H1 (cell line): Measurements from ENCODE around the gene ZNF610. TPM values are rescaled to one million over a fixed set of nuclear protein-coding genes. Genes with fewer than 3 reads are reported as not detected.

Experiments
- CTCF ChIA-PET: fragments of 300-600 bp; sonication (Branson Sonifier 250); formaldehyde crosslinking; loops from one replicate; lab custom pipeline; 2021; ENCODE audit not compliant: partially characterized antibody; lab: Charles Lee
- POLR2A ChIA-PET: fragments of 300-600 bp; sonication (Branson Sonifier 250); formaldehyde crosslinking; loops from one replicate; lab custom pipeline; 2021; ENCODE audit warnings: inconsistent platforms; ENCODE audit not compliant: partially characterized antibody; lab: Charles Lee
- DNase-seq, 2 experiments: peaks; one replicate each; pipeline versions ENCODE4 v3.0.0 to v3.0.0-alpha.2; 2010 to 2022; ENCODE audit warnings: low spot score in 2 of 2, low read depth in 1 of 2, mixed read lengths in 1 of 2
- FAIRE-seq: peaks from 2 replicates; lab custom pipeline; 2011; peaks lifted over from hg19 to GRCh38; lab: Jason Lieb, UNC
- H2AFZ ChIP-seq: 2 replicates; pipeline ENCODE4 v1.8.1; 2012; ENCODE audit warnings: low read length, inconsistent platforms
- H2AK5ac ChIP-seq: 2 replicates; pipeline ENCODE4 v1.6.1; 2013; ENCODE audit warnings: low read depth, low read length
- H2BK120ac ChIP-seq: replicated peaks from 2 replicates; pipeline ENCODE3; 2013; ENCODE audit warnings: low read depth, low read length, inconsistent platforms
- H2BK12ac ChIP-seq: 2 replicates; pipeline ENCODE4 v1.6.1; 2013; ENCODE audit warnings: low read depth, low read length
- H2BK15ac ChIP-seq: 2 replicates; pipeline ENCODE4 v1.6.1; 2013; ENCODE audit warnings: low read length
- H2BK20ac ChIP-seq: 2 replicates; pipeline ENCODE4 v1.6.1; 2013; ENCODE audit warnings: low read length
- H2BK5ac ChIP-seq: 2 replicates; pipeline ENCODE4 v1.6.1; 2013; ENCODE audit warnings: low read depth, low read length
- H3K14ac ChIP-seq: 2 replicates; pipeline ENCODE4 v1.6.1; 2013; ENCODE audit warnings: inconsistent platforms; ENCODE audit not compliant: insufficient read length
- H3K18ac ChIP-seq: 2 replicates; pipeline ENCODE4 v1.6.1; 2013; ENCODE audit warnings: low read length; ENCODE audit errors: extremely low read depth
- H3K23ac ChIP-seq: 2 replicates; pipeline ENCODE4 v1.6.1; 2013; ENCODE audit warnings: inconsistent platforms; ENCODE audit not compliant: insufficient read length
- H3K23me2 ChIP-seq: 2 replicates; pipeline ENCODE4 v1.6.1; 2013; ENCODE audit warnings: low read depth, low read length
- H3K27ac ChIP-seq: 2 replicates; pipeline ENCODE4 v1.6.1; 2011; ENCODE audit warnings: low read depth, low read length, inconsistent platforms
- H3K27me3 ChIP-seq, 4 experiments: replicated peaks in 1 of 4; 1 replicate in 1 of 4; 2 replicates in 3 of 4; pipeline versions ENCODE4 v1.6.1 to v1.8.1; 2011 to 2013; ENCODE audit warnings: low read length in 3 of 4, mild to moderate bottlenecking in 3 of 4, inconsistent platforms in 2 of 4, mixed read lengths in 2 of 4, moderate library complexity in 1 of 4; ENCODE audit not compliant: control insufficient read depth in 3 of 4, insufficient read depth in 3 of 4; ENCODE audit errors: extremely low read depth in 1 of 4
- H3K36me3 ChIP-seq, 4 experiments: 2 replicates each; pipeline versions ENCODE4 v1.6.1 to v1.8.1; 2011 to 2013; ENCODE audit warnings: mild to moderate bottlenecking in 4 of 4, low read length in 3 of 4, moderate library complexity in 2 of 4, control low read depth in 1 of 4, inconsistent platforms in 1 of 4; ENCODE audit not compliant: insufficient read depth in 4 of 4, control insufficient read depth in 2 of 4
- H3K4ac ChIP-seq: replicated peaks from 2 replicates; pipeline ENCODE3; 2013; ENCODE audit warnings: low read length, low read depth, mixed read lengths, inconsistent platforms; ENCODE audit not compliant: insufficient read length
- H3K4me1 ChIP-seq, 4 experiments: replicated peaks in 1 of 4; 1 replicate in 1 of 4; 2 replicates in 3 of 4; pipeline versions ENCODE4 v1.6.1 to v1.8.1; 2011 to 2013; ENCODE audit warnings: low read length in 3 of 4, inconsistent platforms in 2 of 4, mixed read lengths in 1 of 4; ENCODE audit not compliant: insufficient read depth in 4 of 4, control insufficient read depth in 3 of 4
- H3K4me2 ChIP-seq, 2 experiments: 2 replicates each; pipeline versions ENCODE4 v1.6.1 to v1.8.1; 2011 to 2013; ENCODE audit warnings: low read depth in 2 of 2, low read length in 2 of 2, control low read depth in 1 of 2, inconsistent platforms in 1 of 2, mild to moderate bottlenecking in 1 of 2; ENCODE audit not compliant: insufficient read depth in 1 of 2
- H3K4me3 ChIP-seq, 4 experiments: fragments of 200-600, 300-600 bp in 1 of 4; sonication (generic), shearing (Covaris generic), sonication (Bioruptor Twin) in 1 of 4; 2 replicates each; pipeline versions ENCODE4 v1.5.1 to v1.8.1; 2011 to 2016; ENCODE audit warnings: low read length in 4 of 4, low read depth in 3 of 4, control low read depth in 2 of 4, inconsistent platforms in 2 of 4, mild to moderate bottlenecking in 2 of 4, mixed read lengths in 1 of 4, moderate library complexity in 1 of 4; ENCODE audit not compliant: insufficient read depth in 2 of 4; ENCODE audit errors: extremely low read depth in 1 of 4
- H3K56ac ChIP-seq: replicated peaks from 2 replicates; pipeline ENCODE3; 2013; ENCODE audit warnings: low read depth, mild to moderate bottlenecking, mixed read lengths, low read length, inconsistent platforms; ENCODE audit not compliant: insufficient read length
- H3K79me1 ChIP-seq: 2 replicates; pipeline ENCODE4 v1.6.1; 2013; ENCODE audit warnings: low read depth, low read length, control low read depth
- H3K79me2 ChIP-seq, 2 experiments: 2 replicates each; pipeline versions ENCODE4 v1.6.1 to v1.8.1; 2012 to 2013; ENCODE audit warnings: low read length in 2 of 2, mild to moderate bottlenecking in 2 of 2, inconsistent platforms in 1 of 2; ENCODE audit not compliant: insufficient read depth in 2 of 2, control insufficient read depth in 1 of 2
- H3K9ac ChIP-seq, 4 experiments: replicated peaks in 1 of 4; 1 replicate in 1 of 4; 2 replicates in 3 of 4; pipeline versions ENCODE4 v1.6.1 to v1.8.1; 2011 to 2013; ENCODE audit warnings: low read depth in 3 of 4, low read length in 3 of 4, control low read depth in 2 of 4, mild to moderate bottlenecking in 2 of 4, moderate library complexity in 2 of 4, inconsistent platforms in 1 of 4; ENCODE audit errors: extremely low read depth in 1 of 4
- H3K9me3 ChIP-seq, 2 experiments: 2 replicates each; pipeline versions ENCODE4 v1.6.1 to v1.8.1; 2012 to 2013; ENCODE audit warnings: mild to moderate bottlenecking in 2 of 2, moderate library complexity in 2 of 2, control low read depth in 1 of 2, inconsistent platforms in 1 of 2, low read depth in 1 of 2, low read length in 1 of 2, mixed read lengths in 1 of 2; ENCODE audit not compliant: insufficient read depth in 2 of 2
- H4K20me1 ChIP-seq, 2 experiments: replicated peaks in 1 of 2; 2 replicates each; pipeline versions ENCODE3 to v1.8.1; 2011 to 2013; ENCODE audit warnings: inconsistent platforms in 2 of 2, low read length in 2 of 2, mild to moderate bottlenecking in 1 of 2; ENCODE audit not compliant: insufficient read depth in 2 of 2, control insufficient read depth in 1 of 2
- H4K5ac ChIP-seq: 2 replicates; pipeline ENCODE4 v1.6.1; 2013; ENCODE audit warnings: low read length, low read depth, mixed read lengths, inconsistent platforms; ENCODE audit not compliant: insufficient read length
- H4K8ac ChIP-seq: 2 replicates; pipeline ENCODE4 v1.8.0; 2013; ENCODE audit warnings: mild to moderate bottlenecking, moderate library complexity, low read length, inconsistent platforms; ENCODE audit not compliant: insufficient read depth; ENCODE audit errors: extremely low read depth
- H4K91ac ChIP-seq: replicated peaks from 2 replicates; pipeline ENCODE3; 2013; ENCODE audit warnings: low read length, mixed read lengths, inconsistent platforms; ENCODE audit not compliant: insufficient read length
- EP300 ChIP-seq, 2 experiments: IDR thresholded peaks; 1 replicate in 1 of 2; 2 replicates in 1 of 2; pipeline ENCODE4 v1.6.1; 2011 to 2012; ENCODE audit warnings: low read depth in 2 of 2, low read length in 2 of 2, mild to moderate bottlenecking in 2 of 2, borderline replicate concordance in 1 of 2, inconsistent platforms in 1 of 2, moderate library complexity in 1 of 2
- HDAC6 ChIP-seq: IDR thresholded peaks from one replicate; pipeline ENCODE4 v1.7.1; 2012; ENCODE audit warnings: low read depth, mild to moderate bottlenecking, inconsistent platforms, low read length, moderate library complexity
- JUN ChIP-seq: IDR thresholded peaks from 2 replicates; pipeline ENCODE4 v1.6.1; 2011; ENCODE audit warnings: low read depth, mild to moderate bottlenecking, improper control_type of control experiment, low read length
- KDM1A ChIP-seq: fragments of 200-600, 300-600 bp; sonication (generic); IDR thresholded peaks from 2 replicates; pipeline ENCODE4 v1.7.1; 2016; ENCODE audit warnings: mild to moderate bottlenecking, low read length, borderline replicate concordance
- SIN3A ChIP-seq, 2 experiments: IDR thresholded peaks in 1 of 2; conservative IDR thresholded peaks in 1 of 2; 2 replicates each; pipeline ENCODE4 v1.6.1; 2011 to 2012; ENCODE audit warnings: low read length in 2 of 2, improper control_type of control experiment in 1 of 2, low read depth in 1 of 2, mild to moderate bottlenecking in 1 of 2
- WGBS, 2 experiments: shearing (Covaris generic) in 1 of 2; methylation state at CpG; one replicate each; pipeline versions ENCODE4 v1.1.6 to v1.1.7; 2013 to 2015; ENCODE audit warnings: low lambda C conversion rate in 2 of 2, mixed read lengths in 2 of 2, inconsistent platforms in 1 of 2, low coverage in 1 of 2, missing lambda C conversion rate in 1 of 2; ENCODE audit not compliant: insufficient replicate concordance in 2 of 2, insufficient coverage in 1 of 2, insufficient read length in 1 of 2; ENCODE audit errors: extremely low coverage in 1 of 2, missing lambda C conversion rate in 1 of 2; 5-methylcytosine and 5-hydroxymethylcytosine counted together
- polyA plus RNA-seq, 7 experiments: library from polyadenylated mRNA; depleted of rRNA in 3 of 7; stranded (reverse) in 5 of 7; unstranded in 2 of 7; fragments of >200 nt in 5 of 7; fragments of 200-250 nt in 2 of 7; gene quantifications; 1 replicate in 5 of 7; 2 replicates in 1 of 7; 4 replicates in 1 of 7; pipeline versions ENCODE4 v1.2.1 to v1.2.3, GENCODE V29; 2011 to 2013; ENCODE audit warnings: missing spikeins in 2 of 7, mixed read lengths in 2 of 7
- total RNA-seq: library from RNA; stranded (reverse); fragmentation: NEBNext Ultra II Directional; extraction: Animal tissue kit (Norgen Biotek cat#: 25700); gene quantifications from 2 replicates; pipeline ENCODE4 v1.2.1, GENCODE V29; 2021

Gene ZNF610
- total and polyA plus RNA-seq, 2 of the 8 experiments (the other 6 are each of a cell fraction or from before 2014, with no cell fraction given) = 2.4 to 5.4 TPM

DNA sequence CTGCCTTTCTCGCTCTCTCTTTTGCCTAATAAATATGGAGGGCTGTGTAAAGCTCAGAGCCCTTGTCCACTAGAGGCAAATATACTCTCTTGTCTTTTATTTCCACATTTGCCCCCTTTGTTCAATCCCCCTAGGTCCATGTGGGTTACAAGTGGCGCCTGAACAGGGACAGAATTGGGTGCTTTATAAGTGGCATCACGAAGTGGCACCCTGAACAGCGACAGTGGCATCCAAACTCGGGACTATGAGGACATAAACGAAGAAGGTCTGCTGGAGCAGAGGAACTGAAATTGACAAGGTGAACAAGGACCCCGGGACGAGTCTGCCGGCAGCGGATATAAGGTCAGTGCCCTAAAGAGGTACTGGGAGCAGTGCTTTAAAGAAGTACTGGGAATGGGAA lies 4.3 kb upstream of the ZNF610 start:
- Histone ChIP-seq H3K23me2 (peaks cover 4% of the 10 kb centered on the region; the same call in 1 of the 2 replicates), H2BK12ac (no peak overlapping the region), H3K4me2 (no peak overlapping the region), H2BK5ac (no peak overlapping the region), H2AFZ (no peak overlapping the region), H3K4me1 (no peaks in the 10 kb centered on the region), H2BK15ac (no peak overlapping the region), H3K9me3 (peaks cover 48 to 52% of the 10 kb centered on the region in 2 experiments), H2BK120ac (no peak overlapping the region), H3K18ac (no peak overlapping the region), H3K36me3 (no peaks in the 10 kb centered on the region), H3K4me3 (no peak overlapping the region), H4K91ac (no peak overlapping the region), H3K4ac (no peak overlapping the region), H3K56ac (no peak overlapping the region), H3K79me1 (no peaks in the 10 kb centered on the region), H4K8ac (no peak overlapping the region), H4K5ac (no peak overlapping the region), H3K27me3 (no peaks in the 10 kb centered on the region), H3K79me2 (no peaks in the 10 kb centered on the region), H3K23ac (no peak overlapping the region), H4K20me1 (no peaks in the 10 kb centered on the region), H2BK20ac (no peak overlapping the region), H2AK5ac (no peak overlapping the region), H3K27ac (no peak overlapping the region), H3K9ac (no peak overlapping the region), H3K14ac (no peak overlapping the region)
- DNase-seq = no peak
- FAIRE-seq = no peak
- WGBS, 2 experiments = 78% methylated on average over 10 of the region's 10 CpGs; no CpG with 5 or more reads in 1 of the 2 experiments
- ChIA-PET POLR2A (no interaction called here), CTCF (interaction anchor here (2.7 kb wide), 1 partner anchor 12 kb away, joined by 12 read pairs; no protein-coding TSS in a partner anchor)
- TF ChIP-seq EP300 (IDR thresholded peaks at IDR 0.05; ENCODE audit: borderline replicate concordance in 1 of 2, low read depth in 2 of 2, low read length in 2 of 2) (no peak), KDM1A (no peak), SIN3A (conservative IDR thresholded peaks at IDR 0.05 in 1 of 2, IDR thresholded peaks at IDR 0.05 in 1 of 2; ENCODE audit: low read depth in 1 of 2, low read length in 2 of 2) (no peak), JUN (no peak), HDAC6 (no peak)
